Karpas-422 (cell line): Measurements from ENCODE around the gene NPM3. TPM values are rescaled to one million over a fixed set of nuclear protein-coding genes. Genes with fewer than 3 reads are reported as not detected.

Experiments used
- DNase-seq: peaks from one replicate; pipeline ENCODE4 v3.0.0-alpha.2; 2015
- H2AFZ ChIP-seq: fragments of 200-600 bp; sonication (generic); 2 replicates; pipeline ENCODE4 v1.6.1; 2014; ENCODE audit warnings: antibody characterized with exemption, low read length, mixed read lengths
- H3K27ac ChIP-seq: fragments of 200-600 bp; sonication (generic); 2 replicates; pipeline ENCODE4 v1.5.1; 2014; ENCODE audit warnings: mild to moderate bottlenecking, low read length, moderate library complexity
- H3K27me3 ChIP-seq: fragments of 200-600 bp; sonication (generic); 2 replicates; pipeline ENCODE4 v1.6.1; 2014; ENCODE audit warnings: low read length, mixed read lengths
- H3K36me3 ChIP-seq: fragments of 200-600 bp; sonication (generic); 2 replicates; pipeline ENCODE4 v1.6.1; 2014; ENCODE audit warnings: low read length, mixed read lengths; ENCODE audit not compliant: insufficient read depth
- H3K4me1 ChIP-seq: fragments of 200-600 bp; sonication (generic); 2 replicates; pipeline ENCODE4 v1.6.1; 2014; ENCODE audit warnings: mild to moderate bottlenecking, low read length, mixed read lengths
- H3K4me2 ChIP-seq: fragments of 200-600 bp; sonication (generic); 2 replicates; pipeline ENCODE4 v1.6.1; 2014; ENCODE audit warnings: low read length, low read depth, mild to moderate bottlenecking; ENCODE audit not compliant: poor library complexity, severe bottlenecking
- H3K4me3 ChIP-seq: fragments of 200-600 bp; sonication (generic); 2 replicates; pipeline ENCODE4 v1.5.1; 2014; ENCODE audit warnings: mild to moderate bottlenecking, antibody characterized with exemption, low read length, mixed read lengths
- H3K79me2 ChIP-seq: fragments of 200-600 bp; sonication (generic); 2 replicates; pipeline ENCODE4 v1.6.1; 2014; ENCODE audit warnings: mild to moderate bottlenecking, low read length, mixed read lengths
- H3K9ac ChIP-seq: fragments of 200-600 bp; sonication (generic); 2 replicates; pipeline ENCODE4 v1.6.0; 2014; ENCODE audit warnings: low read length
- H3K9me2 ChIP-seq: fragments of 200-600 bp; sonication (generic), shearing (Covaris generic); replicated peaks from 2 replicates; pipeline ENCODE4 v1.6.0; 2014; ENCODE audit warnings: mild to moderate bottlenecking, low read length, moderate library complexity; ENCODE audit not compliant: insufficient read depth
- H3K9me3 ChIP-seq: fragments of 300-700, 200-600 bp; sonication (generic); 2 replicates; pipeline ENCODE4 v1.6.1; 2014; ENCODE audit warnings: low read length, mixed read lengths
- H4K20me1 ChIP-seq: fragments of 200-600 bp; sonication (generic); 2 replicates; pipeline ENCODE4 v1.6.1; 2014; ENCODE audit warnings: mild to moderate bottlenecking, antibody characterized with exemption, low read length, low read depth; ENCODE audit not compliant: insufficient read depth
- total RNA-seq: library from RNA; depleted of rRNA; stranded (reverse); fragments of >200 nt; shearing (Covaris generic); gene quantifications from 2 replicates; pipeline ENCODE4 v1.2.3, GENCODE V29; 2014; ENCODE audit warnings: low replicate concordance

Gene NPM3
- total RNA-seq, 1 experiment from 2014 or later = 46.1 TPM

DNA sequence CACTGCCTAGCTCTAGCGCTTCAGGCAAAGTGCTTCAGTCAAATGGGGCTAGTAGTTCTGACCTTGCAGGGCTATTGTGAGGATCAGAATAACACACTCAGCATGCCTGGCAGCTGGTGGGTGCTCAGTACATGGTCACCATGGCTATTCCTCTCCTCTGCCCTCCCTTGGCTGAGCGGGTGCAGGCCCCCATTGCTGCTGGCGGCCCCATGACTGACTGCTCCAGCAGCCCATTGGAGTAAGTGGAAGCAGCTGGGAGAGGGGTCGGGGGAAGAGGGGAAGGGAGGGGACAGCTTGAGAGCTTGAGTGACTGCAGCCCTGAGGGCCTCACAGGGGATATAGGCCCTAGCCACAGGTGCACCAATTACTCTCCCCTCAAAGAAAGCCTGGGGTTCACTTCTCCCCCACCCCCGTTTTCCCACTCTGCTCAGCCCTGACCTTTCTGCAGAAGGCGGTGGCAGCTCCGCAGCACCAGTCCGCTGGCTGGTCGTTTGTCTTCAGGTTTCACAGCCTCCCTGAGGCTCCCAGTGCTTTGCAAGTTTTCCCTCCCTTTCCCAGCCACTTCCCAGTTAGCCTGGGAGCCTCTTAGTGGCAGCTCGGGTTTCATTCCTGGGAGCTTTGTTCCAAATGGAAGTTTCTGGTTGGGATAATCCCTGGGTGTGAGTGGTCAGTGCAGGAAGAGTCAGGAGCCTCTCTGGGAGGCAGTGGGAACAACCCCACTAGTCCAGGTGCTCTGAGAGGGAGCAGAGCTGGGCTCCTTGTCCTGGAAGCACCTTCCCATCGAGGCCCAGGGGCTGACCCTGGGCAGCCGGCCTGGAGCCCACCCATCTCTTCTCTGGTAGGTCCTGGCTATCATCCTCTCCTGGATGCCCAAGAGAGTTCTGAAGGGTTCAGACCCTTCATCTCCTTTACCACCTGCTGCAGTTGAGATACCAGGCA, 23.7 kb downstream of the NPM3 start:
- Histone ChIP-seq H4K20me1 (no peaks in the 10 kb centered on the region), H2AFZ (no peak overlapping the region), H3K36me3 (no peaks in the 10 kb centered on the region), H3K27me3 (no peaks in the 10 kb centered on the region), H3K27ac (no peak overlapping the region), H3K4me3 (no peak overlapping the region), H3K9me3 (no peaks in the 10 kb centered on the region), H3K9me2 (no peaks in the 10 kb centered on the region), H3K4me1 (no peaks in the 10 kb centered on the region), H3K4me2 (no peak overlapping the region), H3K9ac (no peak overlapping the region), H3K79me2 (no peaks in the 10 kb centered on the region)
- no peak for DNase-seq

DNA sequence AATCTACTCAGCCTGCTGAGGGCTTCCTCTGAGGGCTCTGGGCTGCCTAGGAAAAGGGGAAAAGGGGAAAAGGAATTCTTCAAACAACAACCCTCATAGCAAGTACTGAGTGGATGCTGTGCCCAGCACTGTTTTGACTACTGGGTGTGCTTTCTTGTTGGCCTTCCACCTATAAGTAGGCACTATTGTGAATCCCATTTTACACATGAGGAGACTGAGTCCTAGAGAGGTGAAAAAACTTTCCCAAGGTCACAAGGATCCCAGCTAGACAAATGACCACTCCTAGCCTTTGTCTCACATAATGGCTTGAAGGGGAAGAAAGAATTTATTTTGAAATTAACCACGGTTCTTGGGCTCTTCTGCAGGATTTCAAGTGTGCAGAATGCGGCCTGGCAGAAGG, 24.4 kb downstream of the NPM3 start:
- H2AFZ ChIP-seq = no peak overlapping the region
- H3K4me3 ChIP-seq = no peak overlapping the region
- no peaks in the 10 kb centered on the region for H3K79me2 ChIP-seq
- H3K27me3 ChIP-seq = no peaks in the 10 kb centered on the region
- H3K4me1 ChIP-seq = no peaks in the 10 kb centered on the region
- no peak overlapping the region for H3K4me2 ChIP-seq
- no peaks in the 10 kb centered on the region for H4K20me1 ChIP-seq
- H3K27ac ChIP-seq = no peak overlapping the region
- DNase-seq = no peak
- no peaks in the 10 kb centered on the region for H3K36me3 ChIP-seq
- H3K9me3 ChIP-seq = no peaks in the 10 kb centered on the region
- no peak overlapping the region for H3K9ac ChIP-seq
- no peaks in the 10 kb centered on the region for H3K9me2 ChIP-seq

DNA sequence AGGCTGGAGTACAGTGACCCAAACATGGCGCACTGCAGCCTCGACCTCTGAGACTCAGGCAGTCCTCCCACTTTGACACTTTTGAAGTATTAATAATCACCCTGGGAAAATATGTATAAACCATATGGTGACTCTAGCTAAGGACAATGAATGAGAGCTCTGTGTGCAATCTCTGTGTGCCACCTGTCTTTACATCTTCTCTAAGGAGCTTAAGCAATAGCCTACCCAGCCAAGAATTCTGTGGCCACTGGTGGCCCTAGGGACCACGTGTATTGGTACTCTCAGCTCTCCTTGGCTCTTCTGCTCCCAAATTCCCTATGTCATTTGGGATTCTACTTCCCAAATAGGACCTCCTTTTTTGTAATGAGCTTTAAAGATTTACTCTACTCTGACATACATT, 31.0 kb downstream of the NPM3 start:
- H3K4me3 ChIP-seq = no peak overlapping the region
- no peaks in the 10 kb centered on the region for H4K20me1 ChIP-seq
- H3K9me3 ChIP-seq = no peaks in the 10 kb centered on the region
- H3K9me2 ChIP-seq = no peaks in the 10 kb centered on the region
- no peaks in the 10 kb centered on the region for H3K27me3 ChIP-seq
- H2AFZ ChIP-seq = no peak overlapping the region
- H3K27ac ChIP-seq = no peak overlapping the region
- H3K9ac ChIP-seq = no peak overlapping the region
- no peaks in the 10 kb centered on the region for H3K36me3 ChIP-seq
- no peak overlapping the region for H3K4me2 ChIP-seq
- H3K4me1 ChIP-seq = no peaks in the 10 kb centered on the region
- H3K79me2 ChIP-seq = no peaks in the 10 kb centered on the region
- DNase-seq = no peak

DNA sequence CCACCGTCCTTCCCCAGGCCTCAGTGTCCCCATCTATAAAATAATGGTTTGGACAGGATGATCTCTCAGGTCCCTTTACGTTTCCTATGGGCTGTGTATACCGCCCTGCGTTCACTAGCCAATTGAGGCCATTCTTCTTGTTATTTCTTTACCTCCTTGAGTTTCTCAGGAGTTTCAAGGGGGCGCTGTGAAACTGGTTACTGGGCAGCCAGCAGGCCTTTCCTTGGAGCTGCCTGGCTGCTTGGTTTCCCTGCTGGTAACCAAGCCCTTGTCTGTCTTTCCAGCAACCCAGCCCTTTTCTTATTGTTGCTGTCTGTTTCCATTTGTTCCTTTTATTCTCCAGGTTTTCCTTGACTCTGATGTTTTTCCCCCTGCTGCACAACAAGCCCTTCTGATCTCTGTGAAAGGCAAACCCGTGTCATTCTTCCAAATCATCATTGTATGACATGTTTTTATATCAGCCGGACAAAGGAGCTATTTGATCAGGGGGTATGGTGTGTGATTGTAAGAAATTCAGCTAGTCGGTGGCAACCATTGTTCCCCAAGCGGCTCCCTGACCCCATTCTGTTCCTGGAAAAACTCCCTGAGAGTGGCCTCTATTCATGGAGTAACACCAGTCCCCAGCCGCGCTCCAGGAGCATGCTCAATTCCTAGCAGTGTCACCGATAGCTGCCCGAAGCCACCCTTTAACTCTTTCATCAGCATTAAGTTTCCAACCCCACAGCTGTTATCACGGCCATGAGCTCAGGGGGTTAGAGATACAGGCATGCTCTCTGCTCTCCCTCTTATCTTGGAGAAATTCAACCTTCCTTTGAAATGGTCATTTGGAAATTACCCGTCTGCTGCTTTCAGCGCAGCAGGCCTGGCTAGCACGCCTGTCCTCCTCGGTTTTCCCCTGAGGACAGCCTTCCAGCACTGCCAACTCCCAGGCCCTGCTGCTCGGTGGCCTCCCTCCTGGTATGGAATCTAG, 33.9 kb downstream of the NPM3 start:
- H3K9me3 ChIP-seq = no peaks in the 10 kb centered on the region
- no peak overlapping the region for H2AFZ ChIP-seq
- H3K27ac ChIP-seq = no peak overlapping the region
- H3K9me2 ChIP-seq = no peaks in the 10 kb centered on the region
- H3K4me2 ChIP-seq = no peak overlapping the region
- no peak overlapping the region for H3K4me3 ChIP-seq
- no peaks in the 10 kb centered on the region for H3K27me3 ChIP-seq
- H3K9ac ChIP-seq = no peak overlapping the region
- no peaks in the 10 kb centered on the region for H3K79me2 ChIP-seq
- no peaks in the 10 kb centered on the region for H3K36me3 ChIP-seq
- no peaks in the 10 kb centered on the region for H4K20me1 ChIP-seq
- no peaks in the 10 kb centered on the region for H3K4me1 ChIP-seq
- DNase-seq = no peak

DNA sequence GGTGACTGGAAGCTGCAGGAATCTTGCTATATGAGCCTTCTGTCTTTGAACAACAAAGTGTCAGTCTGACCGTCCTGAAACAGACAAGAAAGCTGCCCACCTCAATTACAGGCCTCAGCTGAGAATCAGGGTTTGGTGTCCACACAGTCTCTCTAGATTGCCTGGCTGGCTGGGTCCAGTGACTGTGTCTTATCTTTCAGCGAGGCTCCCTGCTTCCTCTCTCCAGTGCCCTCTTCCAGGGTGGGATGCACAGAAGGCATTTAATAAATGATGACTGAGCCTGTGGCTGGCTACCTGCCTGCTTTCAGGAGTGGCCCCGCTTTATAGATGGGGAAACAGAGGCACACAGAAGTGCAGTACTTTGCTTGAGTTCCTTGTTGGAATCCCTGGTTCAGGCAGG, 34.8 kb downstream of the NPM3 start:
- H3K27ac ChIP-seq = no peak overlapping the region
- H2AFZ ChIP-seq = no peak overlapping the region
- H3K9me3 ChIP-seq = no peaks in the 10 kb centered on the region
- no peak overlapping the region for H3K4me3 ChIP-seq
- H3K4me1 ChIP-seq = no peaks in the 10 kb centered on the region
- no peaks in the 10 kb centered on the region for H3K36me3 ChIP-seq
- no peaks in the 10 kb centered on the region for H3K27me3 ChIP-seq
- H3K9me2 ChIP-seq = no peaks in the 10 kb centered on the region
- no peaks in the 10 kb centered on the region for H4K20me1 ChIP-seq
- no peak overlapping the region for H3K9ac ChIP-seq
- DNase-seq = no peak
- H3K4me2 ChIP-seq = no peak overlapping the region
- H3K79me2 ChIP-seq = no peaks in the 10 kb centered on the region

DNA sequence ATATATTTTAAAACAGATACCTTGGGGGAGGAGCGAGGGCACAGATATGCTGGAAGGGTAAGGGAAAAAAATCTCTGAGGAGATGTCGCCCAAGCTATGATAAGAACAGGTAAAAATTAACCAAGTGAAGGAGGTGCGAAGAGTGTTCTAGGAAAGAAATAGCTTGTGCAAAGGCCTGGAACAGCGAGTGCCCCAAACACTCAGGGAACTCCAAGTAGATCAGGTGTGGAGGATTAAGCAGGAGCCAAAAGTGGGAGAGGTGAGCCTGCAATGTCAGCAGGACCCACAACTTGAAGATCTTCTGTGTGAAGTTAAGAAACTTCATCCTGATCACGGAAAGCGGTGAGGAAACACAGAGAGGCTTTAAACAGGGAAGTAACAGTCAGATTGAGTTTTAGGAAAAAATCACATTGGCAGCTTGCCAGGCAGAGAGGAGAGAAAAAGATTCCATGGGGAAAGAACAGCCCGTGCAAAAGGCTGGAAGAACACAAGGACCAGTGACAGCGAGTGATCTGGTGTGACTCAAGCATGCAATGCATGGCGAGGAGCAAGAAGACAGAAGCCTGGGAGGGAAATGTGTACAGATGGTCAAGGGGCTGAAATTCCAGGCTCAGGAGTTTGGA, 38.1 kb downstream of the NPM3 start:
- Histone ChIP-seq H3K9me2 (no peaks in the 10 kb centered on the region), H3K27me3 (no peaks in the 10 kb centered on the region), H3K4me3 (no peak overlapping the region), H3K9me3 (no peaks in the 10 kb centered on the region), H3K4me1 (no peaks in the 10 kb centered on the region), H4K20me1 (no peaks in the 10 kb centered on the region), H3K27ac (no peak overlapping the region), H3K9ac (no peak overlapping the region), H3K4me2 (no peak overlapping the region), H3K79me2 (no peaks in the 10 kb centered on the region), H3K36me3 (no peaks in the 10 kb centered on the region), H2AFZ (no peak overlapping the region)
- DNase-seq = no peak

DNA sequence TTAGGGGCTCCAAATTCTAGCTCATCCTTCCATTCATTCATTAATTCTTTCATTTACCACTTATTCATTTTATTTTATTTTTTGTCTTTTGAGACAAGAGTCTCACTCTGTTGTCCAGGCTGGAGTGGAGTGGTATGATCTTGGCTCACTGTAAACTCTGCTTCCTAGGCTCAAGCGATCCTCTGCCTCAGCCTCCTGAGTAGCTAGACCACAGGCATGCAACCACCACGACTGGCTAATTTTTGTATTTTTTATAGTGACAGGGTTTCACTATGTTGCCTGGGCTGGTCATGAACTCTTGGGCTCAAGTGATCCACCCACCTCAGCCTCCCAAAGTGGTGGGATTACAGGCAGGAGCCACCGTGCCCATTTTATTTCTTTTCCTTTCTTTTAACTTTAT, 39.0 kb downstream of the NPM3 start:
- Histone ChIP-seq H3K36me3 (no peaks in the 10 kb centered on the region), H3K9me2 (no peaks in the 10 kb centered on the region)

DNA sequence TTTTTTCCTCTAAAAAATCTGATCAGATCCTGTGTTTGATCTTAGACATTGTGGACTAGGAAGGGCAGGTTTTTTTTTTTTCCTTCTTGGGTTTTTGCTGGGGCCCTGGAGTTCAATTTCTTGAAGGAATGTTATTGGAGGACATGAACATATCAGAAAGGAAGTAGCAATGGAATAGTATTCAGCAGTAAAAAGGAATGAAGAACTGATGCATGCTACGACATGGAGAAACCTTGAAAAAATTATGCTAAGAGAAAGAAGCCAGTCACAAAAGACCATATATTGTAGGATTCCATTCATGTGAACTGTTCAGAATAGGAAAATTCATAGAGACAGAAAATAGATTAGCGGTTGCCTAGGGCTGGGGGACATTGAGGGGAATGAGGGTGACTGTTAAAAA, 41.3 kb downstream of the NPM3 start:
- Histone ChIP-seq H3K4me2 (no peak overlapping the region), H3K27me3 (no peaks in the 10 kb centered on the region)

More for the DNA sequence above, 39.0 kb downstream of the NPM3 start:
- H3K9me3 ChIP-seq = no peaks in the 10 kb centered on the region
- H2AFZ ChIP-seq = no peak overlapping the region
- no peak overlapping the region for H3K27ac ChIP-seq
- no peaks in the 10 kb centered on the region for H3K79me2 ChIP-seq
- no peaks in the 10 kb centered on the region for H3K27me3 ChIP-seq
- no peaks in the 10 kb centered on the region for H4K20me1 ChIP-seq
- no peak overlapping the region for H3K4me2 ChIP-seq
- H3K9ac ChIP-seq = no peak overlapping the region
- H3K4me1 ChIP-seq = no peaks in the 10 kb centered on the region
- H3K4me3 ChIP-seq = no peak overlapping the region
- no peak for DNase-seq

More for the DNA sequence above, 41.3 kb downstream of the NPM3 start:
- H3K4me1 ChIP-seq = no peaks in the 10 kb centered on the region
- no peaks in the 10 kb centered on the region for H4K20me1 ChIP-seq
- no peak for DNase-seq
- no peaks in the 10 kb centered on the region for H3K79me2 ChIP-seq
- H3K9me2 ChIP-seq = no peaks in the 10 kb centered on the region
- no peak overlapping the region for H3K9ac ChIP-seq
- no peak overlapping the region for H3K27ac ChIP-seq
- no peaks in the 10 kb centered on the region for H3K36me3 ChIP-seq
- no peaks in the 10 kb centered on the region for H3K9me3 ChIP-seq
- no peak overlapping the region for H3K4me3 ChIP-seq
- H2AFZ ChIP-seq = no peak overlapping the region
